GM19238 (cell line): Measurements from ENCODE around the gene GPC5.
"Not testable (repeated sequence)": the region's sequence is repeated elsewhere in the genome, so short reads cannot be mapped to it uniquely, and the experiment has no call there.

Experiments
- DNase-seq: peaks from one replicate; pipeline ENCODE4 v3.0.0; 2011; ENCODE audit warnings: low spot score; ENCODE audit not compliant: insufficient read length

GPC5 gene

DNA sequence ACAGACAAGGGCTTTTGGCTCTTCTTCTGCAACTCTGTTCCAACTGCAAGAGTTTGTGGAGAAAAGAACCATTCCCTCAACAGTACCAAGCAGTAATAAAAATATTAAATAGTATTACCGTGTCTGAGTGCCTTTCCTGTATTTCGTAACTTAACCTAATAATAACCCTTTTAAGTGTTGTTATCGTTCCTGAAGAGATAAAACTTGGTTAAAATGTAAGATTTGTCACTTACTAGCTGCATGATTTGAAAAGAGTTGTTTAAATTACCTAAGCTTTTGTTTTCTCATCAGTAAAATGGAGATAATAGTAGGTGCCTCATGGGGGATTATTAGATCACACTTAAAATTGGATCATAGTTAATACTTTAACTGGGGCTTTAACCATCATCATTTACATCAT, 447.2 kb downstream of the GPC5 start:
- DNase-seq, result no peak

- no peak for DNase-seq
Observed at GRCh38 chr13:91863699-91864098, 465.3 kb downstream of the GPC5 start.

DNA sequence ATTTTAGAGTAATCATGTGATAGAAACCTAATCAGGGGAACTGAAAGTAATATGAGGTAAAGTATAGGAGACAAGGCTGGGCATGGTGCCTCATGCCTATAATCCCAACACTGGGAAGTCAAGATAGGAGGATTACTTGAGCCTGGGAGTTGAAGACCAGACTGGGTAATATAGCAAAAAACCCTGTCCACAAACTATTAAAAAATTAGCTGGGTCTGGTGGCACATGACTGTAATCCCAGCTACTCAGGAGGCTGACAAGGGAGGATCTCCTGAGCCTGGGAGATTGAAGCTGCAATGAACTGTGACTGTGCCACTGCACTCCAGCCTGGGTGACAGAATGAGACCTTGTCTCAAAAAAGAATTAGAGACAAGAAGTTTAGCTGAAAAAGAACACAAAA, 469.9 kb downstream of the GPC5 start:
- DNase-seq, result no peak

- DNase-seq, result no peak
Observed at GRCh38 chr13:91878491-91878890, 480.1 kb downstream of the GPC5 start.

GRCh38 chr13:91879360-91879759, 480.9 kb downstream of the GPC5 start:
- no peak for DNase-seq

DNA sequence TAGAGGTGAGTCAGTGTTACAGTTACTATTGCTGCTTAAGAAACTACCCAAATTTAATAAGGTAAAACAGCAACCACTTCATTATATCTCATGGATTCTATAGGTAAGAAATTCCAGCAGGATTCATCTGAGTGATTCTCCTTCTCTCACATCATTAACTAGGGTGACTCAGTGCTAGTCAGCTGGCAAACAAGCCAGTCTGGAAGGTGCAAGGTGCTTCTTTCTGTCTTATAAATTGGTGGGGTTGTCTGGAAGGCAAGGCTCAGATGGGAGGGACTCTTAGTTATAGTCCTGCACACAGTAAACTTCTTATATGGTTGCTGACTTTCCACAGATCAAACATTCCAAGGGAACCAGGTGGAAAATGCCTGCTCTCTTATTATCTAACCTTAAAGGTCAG, 484.5 kb downstream of the GPC5 start:
- no peak for DNase-seq

DNA sequence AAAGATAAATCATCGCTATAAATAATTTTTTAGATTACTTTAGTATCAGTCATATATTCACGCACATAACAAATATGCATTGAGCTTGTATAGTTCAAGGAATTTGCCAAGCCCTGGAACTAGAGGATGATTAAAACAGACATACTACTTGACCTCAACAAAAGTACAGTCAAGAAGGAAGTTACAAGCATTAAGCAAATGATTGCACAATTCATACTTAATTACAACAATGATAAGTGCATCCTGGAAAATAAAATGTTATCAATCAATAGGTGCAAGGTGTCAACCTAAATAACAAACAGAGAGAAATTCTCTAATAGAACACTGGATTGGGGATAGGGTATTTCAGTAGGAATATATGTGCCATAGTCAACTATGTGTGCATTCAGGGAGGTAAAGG, 491.2 kb downstream of the GPC5 start:
- DNase-seq, result no peak

DNA sequence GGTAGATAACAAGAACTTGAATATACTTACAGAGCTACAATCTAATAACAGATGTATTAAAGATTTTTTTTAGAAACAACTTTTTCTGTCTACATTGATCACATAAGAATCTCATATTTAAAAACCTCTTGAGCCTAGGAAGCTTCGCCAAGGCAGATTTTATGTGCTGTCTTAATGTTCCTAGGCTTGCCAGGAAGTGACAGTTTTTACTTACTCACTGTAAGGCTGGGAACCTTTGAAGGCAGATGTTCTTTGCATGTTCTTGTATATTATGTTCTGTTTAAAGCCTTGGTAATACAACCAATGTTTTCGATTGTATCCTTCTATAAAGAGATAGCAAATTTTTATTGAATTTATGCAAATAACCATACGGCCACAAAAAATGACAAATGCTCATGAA, 492.7 kb downstream of the GPC5 start:
- no peak for DNase-seq

- DNase-seq, result no peak
Observed at GRCh38 chr13:91893040-91893439, 494.6 kb downstream of the GPC5 start.

DNA sequence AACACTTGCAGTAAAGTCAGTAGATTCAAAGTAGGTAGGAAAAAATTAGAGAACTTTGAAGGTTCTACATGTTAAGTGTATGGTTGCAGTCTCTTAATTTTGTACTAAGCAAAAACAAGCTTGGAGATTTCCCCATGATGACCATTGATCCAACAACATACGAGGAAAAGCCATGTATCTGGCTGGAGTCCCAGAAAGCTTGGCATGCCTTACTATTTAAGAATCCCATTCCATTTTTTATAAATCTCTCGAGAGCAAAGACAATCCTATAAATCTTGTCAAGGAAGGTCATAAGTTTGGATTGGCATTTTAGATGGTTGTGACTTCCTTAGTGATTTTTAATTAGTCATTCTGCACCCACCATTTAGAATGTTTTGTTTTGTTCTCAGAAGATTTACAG, 495.9 kb downstream of the GPC5 start:
- no peak for DNase-seq

DNA sequence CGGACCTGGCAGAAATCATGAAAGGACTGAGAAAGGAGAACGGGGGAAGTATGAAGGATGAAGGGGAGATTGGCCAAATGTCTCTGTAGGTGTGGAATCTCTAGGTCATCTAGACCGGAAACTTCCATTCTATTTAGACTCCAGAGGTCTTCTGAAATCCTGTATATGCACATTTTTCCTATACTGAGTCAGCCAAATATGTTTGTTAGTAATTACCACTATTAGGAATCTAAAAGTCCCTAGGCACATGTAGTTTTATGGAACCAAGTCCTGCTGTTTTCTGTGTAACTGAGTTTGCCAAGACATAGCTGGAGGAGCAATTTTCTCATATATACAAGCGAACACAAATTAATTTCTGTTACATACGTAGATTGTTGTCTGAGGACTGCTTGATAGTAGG, 498.1 kb downstream of the GPC5 start:
- DNase-seq, result no peak

DNA sequence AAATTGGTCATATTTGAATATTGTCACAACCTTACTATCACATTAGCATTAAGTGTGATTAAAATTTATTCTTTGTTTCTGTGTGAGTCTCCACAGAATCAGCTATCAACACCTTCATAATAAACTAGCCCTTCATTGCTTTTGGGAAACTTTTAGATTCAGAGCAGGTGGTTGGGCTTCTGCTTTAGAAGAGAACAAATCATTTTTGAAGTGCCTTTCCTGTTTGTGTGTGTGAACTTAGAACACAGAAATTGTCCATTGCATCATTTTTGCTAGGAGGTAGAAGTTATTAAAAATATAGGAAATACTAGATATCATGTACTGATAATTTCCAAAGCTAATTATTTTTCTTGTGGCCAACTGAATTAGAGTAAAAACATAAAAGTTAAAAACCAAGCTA, 500.6 kb downstream of the GPC5 start:
- not testable (repeated sequence) for DNase-seq

DNA sequence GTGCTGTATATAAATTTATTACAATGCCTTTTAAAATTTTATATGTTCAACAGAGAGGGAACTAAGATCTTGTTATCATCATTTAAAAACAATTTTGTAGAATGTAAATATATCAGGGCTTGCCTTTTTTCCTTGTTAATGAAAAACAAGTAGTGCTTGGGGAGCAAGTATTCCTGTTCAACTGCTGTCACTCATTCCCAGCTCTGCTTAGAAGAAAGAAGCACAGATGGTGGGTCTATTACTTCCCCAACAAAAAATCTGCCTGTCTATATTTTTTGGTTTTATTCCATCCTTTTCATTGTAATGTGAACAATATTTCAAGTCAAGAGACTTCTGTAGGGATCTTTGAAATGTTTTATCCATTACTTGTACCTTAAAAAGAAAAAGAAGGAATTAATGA, 503.9 kb downstream of the GPC5 start:
- DNase-seq, result no peak

GRCh38 chr13:91904005-91904404, 505.6 kb downstream of the GPC5 start:
- no peak for DNase-seq

GRCh38 chr13:91904597-91904996, 506.2 kb downstream of the GPC5 start:
- DNase-seq, result no peak

DNA sequence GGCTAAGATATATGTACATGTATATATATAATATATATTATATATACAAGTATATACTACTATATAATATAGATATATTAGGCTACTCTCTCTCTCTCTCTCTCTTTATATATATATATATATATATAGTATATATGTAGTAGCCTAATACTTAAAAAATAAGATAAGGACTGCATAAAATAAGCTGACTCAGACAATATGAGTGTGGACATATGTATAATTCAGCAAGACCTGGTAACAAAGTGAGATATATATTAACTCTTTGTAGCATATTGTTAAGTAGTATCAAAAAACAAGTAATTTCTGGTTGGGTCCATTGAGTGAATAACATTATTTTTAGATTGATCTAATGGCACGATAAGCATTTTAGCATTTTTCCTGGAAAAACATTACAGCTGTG, 509.0 kb downstream of the GPC5 start:
- no peak for DNase-seq

DNA sequence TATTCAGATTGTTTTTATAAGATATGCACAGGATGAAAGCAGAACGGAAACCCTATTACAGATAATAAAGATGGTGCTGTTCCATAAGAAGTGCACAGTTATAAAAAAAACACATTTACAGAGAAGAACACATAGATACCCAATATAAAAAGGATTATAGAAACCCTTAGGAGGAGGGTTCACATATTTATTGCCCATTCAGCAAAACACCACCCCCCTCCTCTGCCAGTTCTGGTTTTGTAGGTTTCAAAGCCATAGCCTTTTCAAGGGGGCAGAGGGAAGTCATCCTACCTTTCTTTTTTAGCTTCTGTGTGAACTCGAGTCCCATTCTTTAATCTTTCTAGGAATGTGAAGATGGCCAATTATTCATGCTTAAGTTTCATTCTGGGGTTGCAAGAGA, 511.2 kb downstream of the GPC5 start:
- no peak for DNase-seq

DNA sequence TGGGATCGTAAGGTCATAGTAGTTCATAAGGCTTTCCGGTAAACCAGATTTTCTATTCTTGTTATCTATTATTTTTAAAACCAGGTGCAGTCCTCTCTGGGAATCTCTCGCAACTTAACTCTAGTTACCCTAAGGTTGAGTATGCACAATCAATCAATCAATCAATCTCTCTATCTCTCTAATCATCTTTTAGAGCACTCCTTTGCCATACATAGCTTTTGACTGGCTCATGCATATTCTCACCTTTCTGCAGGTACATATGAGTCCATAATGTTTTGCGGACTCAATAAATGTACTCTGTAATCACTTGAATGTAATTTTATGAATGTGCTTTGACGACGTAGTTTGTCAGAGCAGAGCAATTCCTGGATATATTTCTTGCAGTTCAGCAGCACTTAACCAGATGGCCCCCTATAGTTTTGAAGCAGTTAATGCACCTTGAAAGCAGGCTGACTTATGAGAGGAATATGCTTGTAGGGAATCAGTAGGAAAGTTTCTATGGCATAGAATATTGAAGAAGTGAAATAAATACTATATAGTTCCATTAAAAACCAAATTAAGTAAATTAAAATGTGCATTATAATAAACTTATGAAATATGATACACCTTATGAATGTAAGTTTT, 524.7 kb downstream of the GPC5 start:
- no peak for DNase-seq

DNA sequence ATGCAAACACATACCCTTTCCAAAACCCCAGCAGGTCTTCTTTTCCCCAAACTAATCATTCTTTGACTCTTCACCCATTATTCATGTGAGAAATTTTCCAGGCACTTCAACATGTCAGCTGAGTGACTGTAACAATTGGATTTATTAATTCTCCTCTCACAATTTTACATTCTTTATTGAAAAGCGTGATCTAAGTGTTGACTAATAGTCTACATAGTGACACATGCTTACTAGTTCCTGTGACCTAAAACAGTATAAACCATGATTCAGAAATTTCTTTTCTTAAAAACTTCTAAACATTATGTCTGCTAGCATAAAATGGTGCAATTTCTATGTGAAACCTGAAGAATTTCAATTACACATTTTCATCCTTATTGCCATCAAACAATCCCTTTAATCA, 532.3 kb downstream of the GPC5 start:
- no peak for DNase-seq

- DNase-seq, result no peak
Observed at GRCh38 chr13:91934354-91934753, 535.9 kb downstream of the GPC5 start.

DNA sequence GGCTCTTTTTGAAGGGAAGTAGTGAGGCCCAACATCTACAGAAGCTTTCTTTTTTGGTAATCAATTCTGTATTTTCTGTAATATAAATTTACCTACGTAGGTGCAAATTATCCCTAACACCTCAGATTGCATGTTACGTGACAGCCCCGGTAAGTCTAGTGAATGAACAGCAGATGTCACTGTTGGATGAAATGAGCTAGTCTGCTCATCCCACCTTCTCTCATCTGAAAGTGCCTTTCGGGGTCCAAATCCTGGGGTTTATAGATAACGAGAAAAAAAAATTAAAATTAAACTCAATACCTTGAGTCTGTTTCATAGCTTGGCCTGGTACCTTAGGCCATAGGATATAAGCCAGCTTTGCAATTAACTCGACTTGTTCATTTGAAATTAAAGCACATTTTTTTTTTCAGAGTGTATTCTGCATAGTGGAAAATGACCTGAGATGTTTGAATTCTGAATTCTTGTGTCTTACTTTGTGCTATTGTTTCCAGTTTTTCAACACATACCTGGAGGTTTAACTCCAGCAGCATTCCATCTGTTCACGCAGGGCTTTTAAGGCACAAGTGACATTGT, 548.2 kb downstream of the GPC5 start:
- DNase-seq, result no peak

GRCh38 chr13:91948736-91949135, 550.3 kb downstream of the GPC5 start:
- no peak for DNase-seq

DNA sequence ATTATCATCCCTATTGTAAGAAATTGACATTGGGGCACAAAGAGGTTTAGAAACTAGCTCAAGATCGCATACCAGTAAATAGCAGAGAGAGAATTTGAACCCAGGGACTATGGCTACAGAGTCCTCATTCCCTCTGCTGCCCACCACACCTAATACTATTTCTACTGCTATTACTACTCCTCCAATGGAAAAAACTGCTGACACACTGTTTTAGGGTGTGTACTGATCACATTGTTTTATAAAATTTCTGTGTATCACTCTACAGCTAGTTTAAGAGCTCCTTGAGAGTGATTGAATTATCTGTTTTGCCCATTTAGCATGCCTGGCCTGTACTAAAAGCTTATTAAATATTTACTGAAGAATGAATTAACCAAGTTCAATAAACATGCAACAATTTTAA, 552.4 kb downstream of the GPC5 start:
- no peak for DNase-seq
